Endometrium (tissue), 2 donors: ENCODE results near the gene ALKBH6.

Experiments
- FAIRE-seq: peaks from 2 replicates; lab custom pipeline; 2012; peaks lifted over from hg19 to GRCh38; lab: Jason Lieb, UNC
- donor health status: control.
- donor health status: control.

ALKBH6 gene

DNA sequence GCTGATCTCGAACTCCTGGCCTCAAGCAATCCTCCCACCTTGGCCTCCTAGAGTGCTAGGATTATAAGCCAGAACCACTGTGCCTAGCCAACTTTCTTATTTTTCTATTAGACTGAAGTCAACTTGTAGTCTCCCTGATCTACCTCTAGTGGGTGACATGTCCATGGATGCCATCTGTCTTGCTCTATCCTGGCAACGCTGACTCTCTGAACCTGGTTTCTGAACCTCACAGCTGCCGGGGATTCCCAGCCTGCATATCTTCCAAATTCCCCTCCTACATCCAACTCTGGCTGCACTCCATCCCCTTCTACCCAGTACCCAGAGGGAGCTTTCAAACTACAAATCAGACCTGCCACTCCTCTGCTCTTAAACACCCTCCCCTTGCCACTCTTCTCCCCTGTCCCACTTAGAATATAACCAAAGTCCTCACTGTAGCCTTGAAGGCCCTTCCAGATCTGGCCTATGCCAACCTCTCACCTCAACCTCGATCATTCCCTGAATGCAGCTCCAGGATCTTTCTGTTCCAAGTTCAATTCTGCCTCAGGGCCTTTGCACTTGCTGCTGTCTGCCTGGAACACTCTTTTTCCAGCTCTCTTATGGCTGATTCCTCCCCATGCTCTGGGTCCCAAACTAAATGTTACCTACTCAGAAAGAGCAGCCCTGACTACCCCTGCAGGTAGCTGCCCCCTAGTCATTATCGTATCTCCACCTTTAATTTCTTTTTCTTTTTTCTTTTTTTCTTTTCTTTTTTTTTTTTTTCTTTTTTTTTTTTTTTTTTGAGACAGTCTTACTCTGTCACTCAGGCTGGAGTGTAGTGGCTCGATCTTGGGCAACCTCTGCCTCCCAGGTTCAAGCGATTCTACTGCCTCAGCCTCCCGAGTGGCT is 16.5 kb upstream of the ALKBH6 start:
- no peak for FAIRE-seq

GRCh38 chr19:36028313-36029041 is 14.5 kb upstream of the ALKBH6 start:
- no peak for FAIRE-seq

GRCh38 chr19:36027696-36028095 is 13.7 kb upstream of the ALKBH6 start:
- FAIRE-seq, result no peak

GRCh38 chr19:36026091-36026876 is 12.3 kb upstream of the ALKBH6 start:
- FAIRE-seq, result no peak

GRCh38 chr19:36025541-36025940 is 11.5 kb upstream of the ALKBH6 start:
- FAIRE-seq, result no peak

DNA sequence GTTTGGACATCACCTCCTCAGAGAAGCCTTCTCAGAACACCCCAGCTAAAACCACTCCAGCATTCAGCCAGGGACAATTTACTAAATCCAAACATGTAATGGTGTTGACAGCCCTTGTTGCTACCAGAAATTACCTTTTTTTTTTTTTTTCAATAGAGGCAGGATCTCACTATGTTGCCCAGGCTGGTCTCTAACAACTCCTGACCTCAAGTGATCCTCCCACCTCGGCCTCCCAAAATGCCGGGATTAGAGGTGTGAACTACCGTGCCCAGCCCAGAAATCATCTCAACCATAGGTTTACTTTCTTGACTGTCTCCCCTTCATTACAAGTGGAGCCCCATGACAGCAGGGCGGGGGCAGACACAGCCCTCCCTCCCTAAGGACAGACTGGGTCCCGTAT is 9.4 kb upstream of the ALKBH6 start:
- FAIRE-seq, result no peak

DNA sequence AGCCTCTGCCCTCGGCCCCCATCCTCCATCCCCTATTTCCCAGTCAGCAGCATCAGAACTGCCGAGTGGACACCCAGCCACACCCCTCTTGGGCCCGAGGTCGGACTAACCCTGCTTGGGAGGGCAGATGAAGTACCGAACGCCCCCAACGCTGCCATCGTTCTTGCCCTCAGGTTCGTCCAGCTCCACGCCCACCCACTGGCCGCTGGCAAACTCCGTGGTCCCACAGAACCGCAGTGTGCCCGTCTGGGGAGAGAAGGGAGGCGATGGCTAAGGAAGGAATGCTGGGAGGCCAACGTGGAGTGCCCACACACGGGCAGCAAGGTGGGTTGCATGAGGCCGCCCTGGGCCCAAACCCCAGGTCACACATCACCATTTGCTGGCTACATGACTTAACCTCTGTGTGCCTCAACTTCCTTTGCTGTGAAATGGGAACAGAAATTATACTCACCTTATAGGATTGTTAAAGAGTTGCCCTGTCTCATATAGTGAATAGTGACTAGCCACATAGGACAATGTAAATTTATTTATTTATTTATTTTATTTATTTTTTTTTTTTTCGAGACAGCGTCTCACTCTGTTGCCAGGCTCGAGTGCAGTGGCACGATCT is 5.2 kb upstream of the ALKBH6 start:
- FAIRE-seq, result no peak

GRCh38 chr19:36013280-36014011 is 567 bp downstream of the ALKBH6 start:
- no peak for FAIRE-seq

DNA sequence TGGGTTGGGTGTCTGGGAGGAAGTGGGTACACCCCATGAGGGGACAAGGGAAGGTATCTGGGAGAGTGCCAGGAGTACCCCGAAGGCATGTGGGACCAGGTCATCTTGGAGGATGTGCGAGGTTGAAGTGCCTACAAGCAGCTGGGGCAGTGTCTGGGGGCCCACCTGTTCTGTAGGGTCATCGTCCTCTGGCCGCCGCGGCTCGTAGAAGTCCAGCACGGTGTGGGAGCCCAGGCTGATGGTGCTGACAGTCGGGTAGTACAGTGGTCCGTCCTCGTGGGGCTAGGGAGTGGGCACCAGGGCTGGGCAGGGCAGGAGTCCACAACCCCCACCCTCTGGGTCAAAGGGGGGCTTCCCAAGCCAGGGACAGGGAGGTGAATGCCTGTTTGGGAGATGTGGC is 3.6 kb downstream of the ALKBH6 start:
- no peak for FAIRE-seq

- no peak for FAIRE-seq
Measured at GRCh38 chr19:36009633-36010379, 4.2 kb downstream of the ALKBH6 start.

GRCh38 chr19:36009220-36009619 is 4.8 kb downstream of the ALKBH6 start:
- no peak for FAIRE-seq

GRCh38 chr19:36008336-36008978 is 5.6 kb downstream of the ALKBH6 start, which contains the start of gene SYNE4:
Gene SYNE4, minus strand, starts transcription at chr19:36008813. Its CDS starts 132 bp downstream, at chr19:36008681.
- no peak for FAIRE-seq

DNA sequence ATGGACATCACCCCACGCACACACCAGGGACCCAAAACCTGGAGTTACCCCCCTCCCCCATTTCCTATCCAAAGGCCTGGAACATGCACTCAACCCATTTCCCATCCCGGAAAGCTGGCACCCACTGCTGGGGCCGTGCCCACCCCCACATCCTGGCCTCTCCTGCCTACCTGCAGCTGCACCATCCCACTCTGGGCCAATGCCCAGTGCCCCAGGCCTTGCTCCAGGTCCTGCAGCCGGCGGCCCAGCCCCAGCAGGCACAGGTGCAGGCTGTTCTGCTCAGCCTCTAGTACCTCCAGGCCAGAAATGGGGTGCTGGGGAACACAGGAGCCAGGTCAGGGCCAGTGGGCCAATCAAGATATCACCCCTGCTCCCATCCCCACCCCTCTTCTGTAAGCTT is 7.1 kb downstream of the ALKBH6 start:
- no peak for FAIRE-seq

DNA sequence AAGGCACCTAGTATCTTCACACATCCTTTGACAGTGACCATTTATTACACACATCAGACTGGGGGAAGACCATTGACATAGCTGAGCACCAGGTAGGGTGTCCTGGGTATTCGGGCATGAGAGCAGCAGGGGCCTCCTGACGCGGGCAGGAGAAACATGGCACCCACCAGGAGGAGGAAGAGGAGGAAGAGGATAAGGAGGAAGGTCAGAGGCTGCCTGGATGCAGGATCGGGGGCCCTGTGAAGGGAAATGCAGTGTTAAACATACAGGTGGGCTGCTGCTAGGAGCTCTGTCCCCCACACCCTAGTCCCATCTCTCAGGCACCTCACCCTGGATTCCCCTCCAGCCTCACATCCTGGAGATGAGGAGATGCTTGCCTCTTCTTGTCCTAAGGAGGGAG is 10.7 kb downstream of the ALKBH6 start:
- no peak for FAIRE-seq

DNA sequence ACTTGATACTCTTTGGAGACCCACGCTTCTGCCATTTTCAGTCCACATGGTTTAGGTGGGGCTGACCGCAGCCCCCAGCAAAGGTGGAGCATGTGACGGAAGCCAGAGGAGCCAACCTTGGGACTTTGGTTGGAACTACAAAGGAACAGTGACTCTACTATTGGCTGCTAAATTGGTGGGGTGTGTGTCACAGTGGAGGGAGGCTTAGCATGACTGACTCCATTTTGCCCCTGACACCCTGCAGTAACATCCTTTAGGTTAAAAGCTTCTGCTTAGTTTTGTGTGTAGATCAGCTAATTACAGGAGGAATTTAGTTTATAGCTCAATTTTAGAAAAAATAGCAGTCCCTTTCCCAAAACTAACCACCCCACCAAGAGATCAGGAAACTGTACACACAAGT is 12.4 kb downstream of the ALKBH6 start:
- FAIRE-seq, result no peak

DNA sequence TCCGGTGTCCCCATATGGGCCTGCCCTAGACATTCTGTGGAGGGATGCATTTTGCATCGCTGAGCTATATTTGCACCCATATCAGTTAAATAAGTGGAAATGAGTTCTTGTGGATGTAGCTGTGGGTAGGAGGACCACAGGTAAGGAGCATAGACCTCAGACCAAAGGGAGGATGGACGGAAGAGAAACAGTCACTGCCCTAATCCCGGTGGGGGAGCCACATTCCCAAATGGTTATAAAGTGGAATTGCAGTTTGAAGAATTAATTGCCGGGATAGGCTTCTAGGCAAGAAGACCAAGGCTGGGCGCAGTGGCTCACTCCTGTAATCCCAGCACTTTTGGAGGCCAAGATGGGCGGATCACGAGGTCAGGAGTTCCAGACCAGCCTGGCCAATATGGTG is 17.2 kb downstream of the ALKBH6 start:
- FAIRE-seq, result no peak

- FAIRE-seq, result peak; percentile 94
Measured at GRCh38 chr19:35995048-35995993, 18.7 kb downstream of the ALKBH6 start, which contains the start of gene SDHAF1. Gene SDHAF1, plus strand, starts transcription at chr19:35995188. Its CDS starts 87 bp downstream, at chr19:35995275.

- no peak for FAIRE-seq
Measured at GRCh38 chr19:35993923-35994598, 20.0 kb downstream of the ALKBH6 start.
